ENCODE results near the gene CYP4F3. TPM values are rescaled to one million over a fixed set of nuclear protein-coding genes. Genes with fewer than 3 reads are reported as not detected.

The CYP4F3 gene
- total RNA-seq, 1 donor from 2014 or later, result 0.56 TPM

DNA sequence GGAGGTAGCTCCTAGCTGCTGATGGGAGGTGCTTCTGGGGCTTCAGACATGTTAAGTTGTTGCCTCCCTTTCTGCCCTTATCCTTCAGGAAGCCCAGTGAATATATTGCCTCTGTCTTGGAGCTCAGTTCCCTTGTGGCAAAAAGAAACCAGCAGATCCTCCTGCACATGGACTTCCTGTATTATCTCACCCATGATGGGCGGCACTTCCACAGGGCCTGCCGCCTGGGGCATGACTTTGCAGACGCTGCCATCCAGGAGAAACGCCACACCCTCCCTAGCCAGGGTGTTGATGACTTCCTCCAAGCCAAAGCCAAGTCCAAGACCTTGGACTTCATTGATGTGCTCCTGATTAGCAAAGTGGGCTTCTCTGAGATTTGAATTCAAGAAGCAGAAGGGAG lies 26.2 kb downstream of the CYP4F3 start:
- Mint-ChIP-seq H3K4me1 (ENCODE audit: unreplicated experiment) (no peaks in the 10 kb centered on the region), H3K27me3 (no peaks in the 10 kb centered on the region)
- no peak for DNase-seq (ENCODE audit: extremely low spot score, unreplicated experiment)

GRCh38 chr19:15669440-15669839 lies 28.7 kb downstream of the CYP4F3 start:
- Mint-ChIP-seq H3K4me3 (no peak overlapping the region), H3K9me3 (no peaks in the 10 kb centered on the region), H3K36me3 (no peaks in the 10 kb centered on the region), H3K4me1 (ENCODE audit: unreplicated experiment) (no peaks in the 10 kb centered on the region), H3K27me3 (no peaks in the 10 kb centered on the region), H3K27ac (no peak overlapping the region)
- no peak for DNase-seq (ENCODE audit: extremely low spot score, unreplicated experiment)
- TF ChIP-seq, protein P1, sequence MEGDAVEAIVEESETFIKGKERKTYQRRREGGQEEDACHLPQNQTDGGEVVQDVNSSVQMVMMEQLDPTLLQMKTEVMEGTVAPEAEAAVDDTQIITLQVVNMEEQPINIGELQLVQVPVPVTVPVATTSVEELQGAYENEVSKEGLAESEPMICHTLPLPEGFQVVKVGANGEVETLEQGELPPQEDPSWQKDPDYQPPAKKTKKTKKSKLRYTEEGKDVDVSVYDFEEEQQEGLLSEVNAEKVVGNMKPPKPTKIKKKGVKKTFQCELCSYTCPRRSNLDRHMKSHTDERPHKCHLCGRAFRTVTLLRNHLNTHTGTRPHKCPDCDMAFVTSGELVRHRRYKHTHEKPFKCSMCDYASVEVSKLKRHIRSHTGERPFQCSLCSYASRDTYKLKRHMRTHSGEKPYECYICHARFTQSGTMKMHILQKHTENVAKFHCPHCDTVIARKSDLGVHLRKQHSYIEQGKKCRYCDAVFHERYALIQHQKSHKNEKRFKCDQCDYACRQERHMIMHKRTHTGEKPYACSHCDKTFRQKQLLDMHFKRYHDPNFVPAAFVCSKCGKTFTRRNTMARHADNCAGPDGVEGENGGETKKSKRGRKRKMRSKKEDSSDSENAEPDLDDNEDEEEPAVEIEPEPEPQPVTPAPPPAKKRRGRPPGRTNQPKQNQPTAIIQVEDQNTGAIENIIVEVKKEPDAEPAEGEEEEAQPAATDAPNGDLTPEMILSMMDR (conservative IDR thresholded peaks at IDR 0.05), result no peak

More for the DNA sequence above, 26.2 kb downstream of the CYP4F3 start:
- Mint-ChIP-seq H3K27ac (no peak overlapping the region), H3K36me3 (no peaks in the 10 kb centered on the region), H3K4me3 (no peak overlapping the region), H3K9me3 (no peaks in the 10 kb centered on the region)
- TF ChIP-seq, protein P1 (conservative IDR thresholded peaks at IDR 0.05), result no peak

- Mint-ChIP-seq H3K36me3 (no peaks in the 10 kb centered on the region), H3K9me3 (no peaks in the 10 kb centered on the region), H3K27me3 (no peaks in the 10 kb centered on the region), H3K4me3 (no peak overlapping the region), H3K4me1 (ENCODE audit: unreplicated experiment) (no peaks in the 10 kb centered on the region), H3K27ac (no peak overlapping the region)
- TF ChIP-seq, protein P1 (conservative IDR thresholded peaks at IDR 0.05), result no peak
- DNase-seq (ENCODE audit: extremely low spot score, unreplicated experiment), result no peak
Observed at GRCh38 chr19:15669891-15670290, 29.2 kb downstream of the CYP4F3 start.

DNA sequence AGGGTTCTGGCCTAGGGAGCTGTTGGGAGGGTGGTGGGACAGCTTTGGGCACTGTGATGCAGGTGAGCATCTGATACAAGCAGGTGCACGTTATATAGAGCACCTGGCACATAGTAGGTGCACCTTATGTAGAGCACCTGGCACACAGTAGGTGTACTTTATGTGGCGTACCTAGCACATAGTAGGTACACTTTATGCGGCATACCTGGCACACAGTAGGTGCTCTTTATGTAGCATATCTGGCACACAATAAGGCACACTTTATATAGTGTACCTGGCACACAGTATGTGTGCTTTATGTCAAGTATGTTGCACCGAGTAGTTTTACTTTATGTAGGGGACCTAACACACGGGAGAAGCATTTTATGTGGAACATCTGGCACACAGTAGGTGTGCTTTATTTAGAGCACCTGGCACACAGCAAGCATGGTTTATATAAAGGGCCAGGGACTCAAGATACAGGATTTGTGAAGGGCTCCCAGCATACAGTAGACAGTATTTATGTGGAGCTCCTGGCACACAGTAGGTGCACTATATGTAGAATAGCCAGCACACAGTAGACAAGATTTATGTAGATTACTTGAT lies 30.6 kb downstream of the CYP4F3 start:
- no peaks in the 10 kb centered on the region for H3K9me3 Mint-ChIP-seq

DNA sequence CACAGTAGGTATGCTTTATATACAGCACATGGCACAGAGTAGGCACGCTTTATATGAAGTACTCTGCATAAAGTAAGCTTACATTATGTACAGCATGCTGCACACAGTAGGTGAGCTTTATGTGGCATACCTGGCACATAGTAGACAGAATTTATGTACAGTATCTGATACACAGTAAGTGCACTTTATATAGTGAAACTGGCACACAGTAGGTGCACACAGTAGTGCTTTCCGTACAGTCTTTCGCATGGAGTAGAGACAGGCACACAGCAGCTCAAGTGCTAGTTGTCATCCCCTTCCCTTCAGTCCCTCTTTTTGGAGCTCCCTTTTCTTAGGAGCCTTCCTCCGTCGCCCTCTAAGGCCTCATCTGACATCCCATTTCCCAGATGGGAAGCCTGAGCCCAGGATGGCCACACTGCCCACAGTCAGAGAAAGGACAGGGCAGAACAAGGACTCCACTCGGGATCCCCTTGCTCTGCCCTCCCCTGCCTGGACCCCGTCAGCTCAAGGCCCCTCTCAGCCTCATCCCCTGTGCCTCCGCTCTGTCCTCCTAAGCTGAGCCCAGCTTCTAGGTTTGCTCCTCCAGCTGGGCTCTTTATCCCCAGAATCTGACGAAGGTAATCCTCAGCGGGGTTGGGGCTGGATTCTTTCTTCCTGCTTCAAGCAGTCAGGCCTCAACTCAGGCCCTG lies 31.3 kb downstream of the CYP4F3 start:
- Mint-ChIP-seq H3K27me3 (no peaks in the 10 kb centered on the region), H3K4me1 (ENCODE audit: unreplicated experiment) (no peaks in the 10 kb centered on the region), H3K36me3 (no peaks in the 10 kb centered on the region), H3K4me3 (no peak overlapping the region), H3K9me3 (no peaks in the 10 kb centered on the region), H3K27ac (no peak overlapping the region)
- TF ChIP-seq, protein P1 (conservative IDR thresholded peaks at IDR 0.05), result no peak
- no peak for DNase-seq (ENCODE audit: extremely low spot score, unreplicated experiment)

More for the DNA sequence above, 30.6 kb downstream of the CYP4F3 start:
- Mint-ChIP-seq H3K27me3 (no peaks in the 10 kb centered on the region), H3K4me1 (ENCODE audit: unreplicated experiment) (no peaks in the 10 kb centered on the region), H3K4me3 (no peak overlapping the region), H3K36me3 (no peaks in the 10 kb centered on the region), H3K27ac (no peak overlapping the region)
- no peak for DNase-seq (ENCODE audit: extremely low spot score, unreplicated experiment)
- TF ChIP-seq, protein P1 (conservative IDR thresholded peaks at IDR 0.05), result no peak

Data from type B pancreatic cell (in vitro differentiated cells).